Bladder microvascular endothelial cell (primary cell): ENCODE data around the gene CA9. TPM values are rescaled to one million over a fixed set of nuclear protein-coding genes. Genes with fewer than 3 reads are reported as not detected.

Experiments used
- total RNA-seq: library from RNA; depleted of rRNA; stranded (reverse); fragments of >200 nt; gene quantifications from 2 replicates; pipeline ENCODE4 v1.2.3, GENCODE V29; 2014

CA9 gene
- total RNA-seq, result not detected in 2 replicates

GRCh38 chr9:35673132-35674024, at the start of gene CA9:
CA9 (plus strand) TSS chr9:35673928; CDS start chr9:35673960, 32 bp downstream.

GRCh38 chr9:35650341-35651158, 23.2 kb upstream of the CA9 start, which contains the start of gene SIT1:
SIT1 (minus strand) TSS chr9:35650931; CDS start chr9:35650853, 78 bp downstream.

GRCh38 chr9:35657546-35658136, 16.1 kb upstream of the CA9 start, which contains the start of gene RMRP:
RMRP (minus strand) TSS chr9:35658019.

GRCh38 chr9:35658137-35658967, 15.4 kb upstream of the CA9 start, which contains the start of gene CCDC107:
CCDC107 (plus strand) TSS chr9:35658292; CDS start chr9:35658380, 88 bp downstream.

GRCh38 chr9:35664531-35665470, 8.9 kb upstream of the CA9 start, which contains the start of gene ARHGEF39:
ARHGEF39 (minus strand) TSS chr9:35665195; CDS start chr9:35665169, 26 bp downstream.

GRCh38 chr9:35689542-35690293, 16.0 kb downstream of the CA9 start, which contains the start of gene TPM2:
TPM2 (minus strand) TSS chr9:35689925; CDS start chr9:35689817, 108 bp downstream.

Other genes with a start within 250 kb of the CA9 start
- 12.6 and 27.9 TPM in 2 replicates for gene RUSC2, start 183.8 kb upstream of the CA9 start, total RNA-seq
- gene TESK1, start 68.7 kb upstream of the CA9 start, total RNA-seq, result 4.5 and 8.5 TPM in 2 replicates
- 0.13 TPM in 1 of 2 replicates, not detected in the other for gene CD72, start 55.5 kb upstream of the CA9 start, total RNA-seq
- not detected in 2 replicates for gene SIT1, start 23.0 kb upstream of the CA9 start, total RNA-seq
- gene RMRP, start 15.9 kb upstream of the CA9 start, total RNA-seq, result 15,158 and 208,384 TPM in 2 replicates
- 10.3 and 13.6 TPM in 2 replicates for gene CCDC107, start 15.6 kb upstream of the CA9 start, total RNA-seq
- 0.65 and 1.5 TPM in 2 replicates for gene ARHGEF39, start 8.7 kb upstream of the CA9 start, total RNA-seq
- gene TPM2, start 16.0 kb downstream of the CA9 start, total RNA-seq, result 17.1 and 24.1 TPM in 2 replicates
- 184 and 408 TPM in 2 replicates for gene TLN1, start 58.3 kb downstream of the CA9 start, total RNA-seq
- gene CREB3, start 58.7 kb downstream of the CA9 start, total RNA-seq, result 39.2 and 57.3 TPM in 2 replicates
- gene GBA2, start 75.3 kb downstream of the CA9 start, total RNA-seq, result 50.3 and 121 TPM in 2 replicates
- 8.6 and 12.1 TPM in 2 replicates for gene RGP1, start 75.4 kb downstream of the CA9 start, total RNA-seq
- 6.2 and 90.9 TPM in 2 replicates for gene MSMP, start 80.3 kb downstream of the CA9 start, total RNA-seq
- gene NPR2, start 117.7 kb downstream of the CA9 start, total RNA-seq, result 3.2 and 4.1 TPM in 2 replicates
- 0.32 TPM in 1 of 2 replicates, not detected in the other for gene SPAG8, start 138.3 kb downstream of the CA9 start, total RNA-seq
- gene HINT2, start 141.1 kb downstream of the CA9 start, total RNA-seq, result 7.1 and 25.1 TPM in 2 replicates
- gene FAM221B, start 154.8 kb downstream of the CA9 start, total RNA-seq, result not detected in 2 replicates
- 0.16 and 0.57 TPM in 2 replicates for gene TMEM8B, start 155.3 kb downstream of the CA9 start, total RNA-seq
- gene OR13J1, start 196.5 kb downstream of the CA9 start, total RNA-seq, result not detected in 2 replicates
- gene HRCT1, start 232.3 kb downstream of the CA9 start, total RNA-seq, result 0.32 and 3.5 TPM in 2 replicates
- 3.4 and 5.8 TPM in 2 replicates for gene SPAAR, start 235.6 kb downstream of the CA9 start, total RNA-seq